ENCODE data around the gene PUM1.

- TF ChIP-seq, protein P1, sequence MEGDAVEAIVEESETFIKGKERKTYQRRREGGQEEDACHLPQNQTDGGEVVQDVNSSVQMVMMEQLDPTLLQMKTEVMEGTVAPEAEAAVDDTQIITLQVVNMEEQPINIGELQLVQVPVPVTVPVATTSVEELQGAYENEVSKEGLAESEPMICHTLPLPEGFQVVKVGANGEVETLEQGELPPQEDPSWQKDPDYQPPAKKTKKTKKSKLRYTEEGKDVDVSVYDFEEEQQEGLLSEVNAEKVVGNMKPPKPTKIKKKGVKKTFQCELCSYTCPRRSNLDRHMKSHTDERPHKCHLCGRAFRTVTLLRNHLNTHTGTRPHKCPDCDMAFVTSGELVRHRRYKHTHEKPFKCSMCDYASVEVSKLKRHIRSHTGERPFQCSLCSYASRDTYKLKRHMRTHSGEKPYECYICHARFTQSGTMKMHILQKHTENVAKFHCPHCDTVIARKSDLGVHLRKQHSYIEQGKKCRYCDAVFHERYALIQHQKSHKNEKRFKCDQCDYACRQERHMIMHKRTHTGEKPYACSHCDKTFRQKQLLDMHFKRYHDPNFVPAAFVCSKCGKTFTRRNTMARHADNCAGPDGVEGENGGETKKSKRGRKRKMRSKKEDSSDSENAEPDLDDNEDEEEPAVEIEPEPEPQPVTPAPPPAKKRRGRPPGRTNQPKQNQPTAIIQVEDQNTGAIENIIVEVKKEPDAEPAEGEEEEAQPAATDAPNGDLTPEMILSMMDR (IDR thresholded peaks at IDR 0.05) = no peak
- no peak for TF ChIP-seq POLR2A (IDR thresholded peaks at IDR 0.05)
These were observed 69.4 kb downstream of the PUM1 start for GRCh38 chr1:30995990-30996612.

All from right lobe of liver (tissue), 4 donors.